ENCODE data around the gene COL25A1.

Gene COL25A1

DNA sequence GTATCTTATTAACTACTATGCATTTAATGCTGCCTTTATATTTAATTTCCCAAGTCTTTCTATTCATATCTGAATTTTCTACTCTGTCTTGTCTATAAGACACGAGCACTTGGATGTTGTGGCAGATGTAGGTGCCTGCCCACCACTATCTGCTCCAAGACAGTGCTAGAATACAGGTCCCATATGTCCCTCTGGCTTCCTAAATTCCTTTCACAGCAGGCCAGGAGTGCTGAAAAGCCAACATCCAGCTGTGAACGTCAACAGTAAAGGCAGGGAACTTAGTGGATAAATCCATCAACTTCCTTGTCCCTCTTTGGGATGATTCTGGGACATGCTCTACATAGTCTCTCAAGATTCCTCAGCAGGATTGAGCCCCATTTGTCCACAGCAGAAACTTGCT lies 294.5 kb downstream of the COL25A1 start:
- H3K27me3 ChIP-seq (ENCODE audit: low read depth, low read length), result no peaks in the 10 kb centered on the region
- no peak overlapping the region for H3K4me2 ChIP-seq (ENCODE audit: low read length)
- no peaks in the 10 kb centered on the region for H3K79me2 ChIP-seq (ENCODE audit: low read length)
- TF ChIP-seq, protein P1, sequence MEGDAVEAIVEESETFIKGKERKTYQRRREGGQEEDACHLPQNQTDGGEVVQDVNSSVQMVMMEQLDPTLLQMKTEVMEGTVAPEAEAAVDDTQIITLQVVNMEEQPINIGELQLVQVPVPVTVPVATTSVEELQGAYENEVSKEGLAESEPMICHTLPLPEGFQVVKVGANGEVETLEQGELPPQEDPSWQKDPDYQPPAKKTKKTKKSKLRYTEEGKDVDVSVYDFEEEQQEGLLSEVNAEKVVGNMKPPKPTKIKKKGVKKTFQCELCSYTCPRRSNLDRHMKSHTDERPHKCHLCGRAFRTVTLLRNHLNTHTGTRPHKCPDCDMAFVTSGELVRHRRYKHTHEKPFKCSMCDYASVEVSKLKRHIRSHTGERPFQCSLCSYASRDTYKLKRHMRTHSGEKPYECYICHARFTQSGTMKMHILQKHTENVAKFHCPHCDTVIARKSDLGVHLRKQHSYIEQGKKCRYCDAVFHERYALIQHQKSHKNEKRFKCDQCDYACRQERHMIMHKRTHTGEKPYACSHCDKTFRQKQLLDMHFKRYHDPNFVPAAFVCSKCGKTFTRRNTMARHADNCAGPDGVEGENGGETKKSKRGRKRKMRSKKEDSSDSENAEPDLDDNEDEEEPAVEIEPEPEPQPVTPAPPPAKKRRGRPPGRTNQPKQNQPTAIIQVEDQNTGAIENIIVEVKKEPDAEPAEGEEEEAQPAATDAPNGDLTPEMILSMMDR (IDR thresholded peaks at IDR 0.05; ENCODE audit: low read depth, low read length), result no peak
- no peak for TF ChIP-seq EZH2phosphoT487 (IDR thresholded peaks at IDR 0.05; ENCODE audit: low read depth)
- no peak overlapping the region for H2AFZ ChIP-seq (ENCODE audit: low read depth, low read length)
- no peaks in the 10 kb centered on the region for H3K9me3 ChIP-seq (ENCODE audit: insufficient read depth, low read length)
- H3K27ac ChIP-seq (ENCODE audit: low read length), result no peak overlapping the region
- H4K20me1 ChIP-seq (ENCODE audit: insufficient read depth, low read length), result no peaks in the 10 kb centered on the region
- H3K9ac ChIP-seq (ENCODE audit: low read length), result no peak overlapping the region
- no peaks in the 10 kb centered on the region for H3K36me3 ChIP-seq (replicated peaks; ENCODE audit: low read depth, low read length)
- 0 out of 2 replicates have a peak, but pooled peaks cover 4% of the 10 kb centered on the region for H3K4me1 ChIP-seq (ENCODE audit: low read length)
- no peak overlapping the region for H3K4me3 ChIP-seq (ENCODE audit: low read length)

DNA sequence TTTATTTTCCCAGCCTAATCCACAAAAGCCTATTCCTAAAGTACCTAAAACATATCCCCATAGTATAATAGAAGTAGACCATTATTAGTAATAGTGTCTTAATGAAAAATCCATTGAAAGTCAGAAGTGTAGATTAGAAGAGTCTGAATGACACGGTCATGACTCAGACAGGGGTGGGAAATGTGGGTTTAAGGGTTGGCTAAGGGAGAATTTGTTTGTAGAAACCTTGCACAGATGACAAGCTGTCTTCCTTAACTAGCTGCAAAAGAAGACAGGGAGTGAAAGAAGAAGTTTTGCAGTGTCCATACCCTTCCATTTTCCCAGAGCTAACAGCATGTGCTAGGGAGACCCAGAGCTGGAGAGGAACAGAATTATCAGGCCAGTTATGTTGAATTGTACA lies 296.9 kb downstream of the COL25A1 start:
- TF ChIP-seq EZH2phosphoT487 (IDR thresholded peaks at IDR 0.05; ENCODE audit: low read depth), result no peak
- TF ChIP-seq, protein P1 (IDR thresholded peaks at IDR 0.05; ENCODE audit: low read depth, low read length), result no peak
- Histone ChIP-seq H3K79me2 (ENCODE audit: low read length) (no peaks in the 10 kb centered on the region), H3K4me2 (ENCODE audit: low read length) (no peak overlapping the region)

DNA sequence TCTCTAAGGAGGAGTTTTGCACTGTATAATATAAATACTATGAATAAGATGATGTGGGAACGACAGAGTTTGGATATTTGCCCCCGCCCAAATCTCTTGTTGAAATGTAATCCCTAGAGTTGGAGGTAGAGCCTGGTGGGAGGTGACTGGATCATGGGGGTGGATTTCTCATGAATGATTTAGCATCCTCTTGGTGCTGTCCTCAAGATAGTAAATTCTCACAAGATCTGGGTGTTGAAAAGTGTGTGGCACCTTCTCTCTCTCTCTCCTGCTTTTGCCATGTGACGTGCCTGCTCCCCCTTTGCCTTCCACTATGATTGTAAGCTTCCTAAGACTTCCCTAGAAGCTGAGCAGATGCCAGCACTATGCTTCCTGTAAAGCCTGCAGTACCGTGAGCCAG lies 298.0 kb downstream of the COL25A1 start:
- no peak overlapping the region for H2AFZ ChIP-seq (ENCODE audit: low read depth, low read length)
- H3K36me3 ChIP-seq (replicated peaks; ENCODE audit: low read depth, low read length), result no peaks in the 10 kb centered on the region
- no peaks in the 10 kb centered on the region for H3K9me3 ChIP-seq (ENCODE audit: insufficient read depth, low read length)
- no peak overlapping the region for H3K27ac ChIP-seq (ENCODE audit: low read length)
- 0 out of 2 replicates have a peak, but pooled peaks cover 4% of the 10 kb centered on the region for H3K4me1 ChIP-seq (ENCODE audit: low read length)
- no peaks in the 10 kb centered on the region for H3K27me3 ChIP-seq (ENCODE audit: low read depth, low read length)
- H3K4me2 ChIP-seq (ENCODE audit: low read length), result no peak overlapping the region
- no peak for TF ChIP-seq EZH2phosphoT487 (IDR thresholded peaks at IDR 0.05; ENCODE audit: low read depth)
- TF ChIP-seq, protein P1 (IDR thresholded peaks at IDR 0.05; ENCODE audit: low read depth, low read length), result no peak
- no peak overlapping the region for H3K4me3 ChIP-seq (ENCODE audit: low read length)
- H3K79me2 ChIP-seq (ENCODE audit: low read length), result no peaks in the 10 kb centered on the region
- no peaks in the 10 kb centered on the region for H4K20me1 ChIP-seq (ENCODE audit: insufficient read depth, low read length)
- no peak overlapping the region for H3K9ac ChIP-seq (ENCODE audit: low read length)

More for the DNA sequence above, 296.9 kb downstream of the COL25A1 start:
- Histone ChIP-seq H3K36me3 (replicated peaks; ENCODE audit: low read depth, low read length) (no peaks in the 10 kb centered on the region), H3K9ac (ENCODE audit: low read length) (no peak overlapping the region), H3K4me3 (ENCODE audit: low read length) (no peak overlapping the region), H3K9me3 (ENCODE audit: insufficient read depth, low read length) (no peaks in the 10 kb centered on the region), H2AFZ (ENCODE audit: low read depth, low read length) (no peak overlapping the region), H3K4me1 (ENCODE audit: low read length) (0 out of 2 replicates have a peak, but pooled peaks cover 4% of the 10 kb centered on the region), H3K27ac (ENCODE audit: low read length) (no peak overlapping the region), H4K20me1 (ENCODE audit: insufficient read depth, low read length) (no peaks in the 10 kb centered on the region), H3K27me3 (ENCODE audit: low read depth, low read length) (no peaks in the 10 kb centered on the region)

DNA sequence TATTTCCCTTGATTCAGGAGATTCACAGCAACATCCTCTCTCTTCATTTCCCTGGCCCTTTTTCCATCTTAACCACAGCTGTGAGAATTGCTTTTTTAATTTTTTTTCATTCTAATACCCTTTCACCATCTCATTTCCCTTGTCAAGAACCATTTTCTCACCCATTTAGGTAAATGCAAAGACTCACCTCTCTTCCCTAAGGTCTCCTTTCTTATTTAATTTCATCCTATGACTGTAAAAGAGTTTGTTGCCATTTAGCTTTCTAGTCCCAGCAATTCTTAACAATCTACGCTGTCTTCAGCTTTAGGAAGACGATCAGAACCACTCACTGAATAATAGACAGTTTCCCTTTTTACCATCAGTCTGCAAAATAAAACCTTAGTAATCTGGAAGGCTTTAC lies 298.5 kb downstream of the COL25A1 start:
- no peak for TF ChIP-seq EZH2phosphoT487 (IDR thresholded peaks at IDR 0.05; ENCODE audit: low read depth)
- TF ChIP-seq, protein P1 (IDR thresholded peaks at IDR 0.05; ENCODE audit: low read depth, low read length), result no peak
- no peak overlapping the region for H3K27ac ChIP-seq (ENCODE audit: low read length)
- H3K36me3 ChIP-seq (replicated peaks; ENCODE audit: low read depth, low read length), result no peaks in the 10 kb centered on the region
- no peak overlapping the region for H3K4me2 ChIP-seq (ENCODE audit: low read length)
- H3K9me3 ChIP-seq (ENCODE audit: insufficient read depth, low read length), result no peaks in the 10 kb centered on the region
- H3K9ac ChIP-seq (ENCODE audit: low read length), result no peak overlapping the region
- H3K4me1 ChIP-seq (ENCODE audit: low read length), result 0 out of 2 replicates have a peak, but pooled peaks cover 4% of the 10 kb centered on the region
- no peaks in the 10 kb centered on the region for H3K79me2 ChIP-seq (ENCODE audit: low read length)
- no peaks in the 10 kb centered on the region for H3K27me3 ChIP-seq (ENCODE audit: low read depth, low read length)
- no peak overlapping the region for H2AFZ ChIP-seq (ENCODE audit: low read depth, low read length)
- no peaks in the 10 kb centered on the region for H4K20me1 ChIP-seq (ENCODE audit: insufficient read depth, low read length)
- H3K4me3 ChIP-seq (ENCODE audit: low read length), result no peak overlapping the region
